SK-N-SH (cell line): Measurements from ENCODE around the gene EIF2B4. TPM values are rescaled to one million over a fixed set of nuclear protein-coding genes. Genes with fewer than 3 reads are reported as not detected.

Source experiments
- CTCF ChIA-PET: fragments of 300-600, 350-600 bp; formaldehyde crosslinking; extraction: SDS; loops from one replicate; lab custom pipeline; 2021; lab: Yijun Ruan, JAX
- POLR2A ChIA-PET: fragments of 350-600 bp; sonication (Branson Sonifier 250); formaldehyde crosslinking; extraction: SDS; loops from one replicate; lab custom pipeline; 2020; ENCODE audit warnings: antibody characterized with exemption, inconsistent platforms; lab: Yijun Ruan, JAX
- DNase-seq: peaks from one replicate; pipeline ENCODE4 v3.0.0; 2012
- H2AFZ ChIP-seq: fragments of 200-600 bp; sonication (generic); 2 replicates; pipeline ENCODE4 v1.8.1; 2016; ENCODE audit warnings: antibody characterized with exemption, mild to moderate bottlenecking, low read depth
- H3F3A ChIP-seq: fragments of 200-600 bp; sonication (generic); replicated peaks from 2 replicates; pipeline ENCODE3; 2016; ENCODE audit warnings: antibody characterized with exemption, mild to moderate bottlenecking; ENCODE audit not compliant: insufficient read depth
- H3K27ac ChIP-seq, 2 experiments: fragments of 200-500 bp in 1 of 2; fragments of 200-600 bp in 1 of 2; sonication (Bioruptor generic) in 1 of 2; sonication (generic), shearing (Covaris generic) in 1 of 2; 2 replicates each; pipeline versions ENCODE4 v1.5.1 to v1.6.1; 2014 to 2016; ENCODE audit warnings: low read depth in 2 of 2, inconsistent platforms in 1 of 2, low read length in 1 of 2, mild to moderate bottlenecking in 1 of 2, mixed read lengths in 1 of 2
- H3K27me3 ChIP-seq: fragments of 200-600 bp; sonication (generic), shearing (Covaris generic); 2 replicates; pipeline ENCODE4 v1.6.1; 2016; ENCODE audit warnings: mixed run types; ENCODE audit not compliant: insufficient read depth
- H3K36me3 ChIP-seq, 2 experiments: fragments of 200-500 bp in 1 of 2; fragments of 200-600 bp in 1 of 2; sonication (Bioruptor generic) in 1 of 2; sonication (generic) in 1 of 2; replicated peaks in 1 of 2; 2 replicates each; pipeline versions ENCODE3 to v1.5.1; 2014 to 2016; ENCODE audit warnings: low read length in 1 of 2, mild to moderate bottlenecking in 1 of 2; ENCODE audit not compliant: insufficient read depth in 2 of 2, control insufficient read depth in 1 of 2
- H3K4me1 ChIP-seq, 2 experiments: fragments of 200-500 bp in 1 of 2; fragments of 200-600 bp in 1 of 2; sonication (Bioruptor generic) in 1 of 2; sonication (generic), shearing (Covaris generic) in 1 of 2; 2 replicates each; pipeline versions ENCODE4 v1.5.1 to v1.6.1; 2014 to 2016; ENCODE audit warnings: low read depth in 1 of 2, low read length in 1 of 2, mixed run types in 1 of 2; ENCODE audit not compliant: insufficient read depth in 2 of 2, control insufficient read depth in 1 of 2
- H3K4me2 ChIP-seq: fragments of 200-600 bp; sonication (generic), shearing (Covaris generic); 2 replicates; pipeline ENCODE4 v1.6.1; 2017; ENCODE audit warnings: mixed run types
- H3K4me3 ChIP-seq, 2 experiments: fragments of 200-500 bp in 1 of 2; fragments of 200-600 bp in 1 of 2; sonication (Bioruptor generic) in 1 of 2; sonication (generic), shearing (Covaris generic) in 1 of 2; 2 replicates each; pipeline versions ENCODE4 v1.5.1 to v1.8.1; 2014 to 2016; ENCODE audit warnings: low read depth in 2 of 2, inconsistent platforms in 1 of 2, low read length in 1 of 2, mild to moderate bottlenecking in 1 of 2, mixed read lengths in 1 of 2, moderate library complexity in 1 of 2
- H3K79me2 ChIP-seq: fragments of 200-600 bp; sonication (generic); 2 replicates; pipeline ENCODE4 v1.8.1; 2017; ENCODE audit warnings: mild to moderate bottlenecking; ENCODE audit not compliant: insufficient read depth
- H3K9ac ChIP-seq: fragments of 200-600 bp; sonication (generic); 2 replicates; pipeline ENCODE4 v1.6.1; 2017; ENCODE audit warnings: mixed run types
- H3K9me2 ChIP-seq: fragments of 200-600 bp; sonication (generic); 2 replicates; pipeline ENCODE4 v1.6.1; 2017; ENCODE audit warnings: mixed run types
- H3K9me3 ChIP-seq: fragments of 200-600 bp; sonication (generic); 2 replicates; pipeline ENCODE4 v1.6.1; 2017; ENCODE audit warnings: mixed run types, mild to moderate bottlenecking, moderate library complexity
- H4K20me1 ChIP-seq: fragments of 200-600 bp; sonication (generic); 2 replicates; pipeline ENCODE4 v1.6.1; 2017; ENCODE audit warnings: mild to moderate bottlenecking, mixed run types; ENCODE audit not compliant: insufficient read depth
- EP300 ChIP-seq, 2 experiments: IDR thresholded peaks; 2 replicates each; pipeline versions ENCODE4 v1.4.0 to v1.6.1; 2012; ENCODE audit warnings: borderline replicate concordance in 1 of 2, low read depth in 1 of 2, low read length in 1 of 2
- FOXM1 ChIP-seq: IDR thresholded peaks from 2 replicates; pipeline ENCODE4 v1.4.0; 2012; ENCODE audit warnings: low read depth, mild to moderate bottlenecking
- MEF2A ChIP-seq: IDR thresholded peaks from 2 replicates; pipeline ENCODE4 v1.4.0; 2012; ENCODE audit warnings: low read depth, borderline replicate concordance
- NFIC ChIP-seq: IDR thresholded peaks from 2 replicates; pipeline ENCODE4 v1.4.0; 2012; ENCODE audit warnings: borderline replicate concordance
- NRF1 ChIP-seq: IDR thresholded peaks from 2 replicates; pipeline ENCODE4 v1.6.1; 2012; ENCODE audit warnings: low read depth, mild to moderate bottlenecking, low read length
- RAD21 ChIP-seq: IDR thresholded peaks from 2 replicates; pipeline ENCODE4 v1.6.1; 2012; ENCODE audit warnings: mild to moderate bottlenecking, low read length
- RCOR1 ChIP-seq: fragments of 150-350 bp; IDR thresholded peaks from 2 replicates; pipeline ENCODE4 v1.6.1; 2017; ENCODE audit warnings: antibody characterized with exemption, low read length
- SMC3 ChIP-seq: IDR thresholded peaks from 2 replicates; pipeline ENCODE4 v1.6.1; 2012; ENCODE audit warnings: low read depth, low read length, improper control_type of control experiment
- TEAD4 ChIP-seq: IDR thresholded peaks from 2 replicates; pipeline ENCODE4 v1.4.0; 2012; ENCODE audit warnings: mild to moderate bottlenecking, borderline replicate concordance; ENCODE audit not compliant: insufficient read depth
- WGBS: methylation state at CpG from one replicate; pipeline ENCODE4 v1.1.6; 2017; ENCODE audit warnings: low lambda C conversion rate; 5-methylcytosine and 5-hydroxymethylcytosine counted together
- polyA plus RNA-seq, 3 experiments: library from polyadenylated mRNA; depleted of rRNA; stranded (reverse); fragments of >200 nt; gene quantifications; 2 replicates each; pipeline ENCODE4 v1.2.3, GENCODE V29; 2012
- TF ChIP-seq, protein P1 (sequence below): fragments of 150-350 bp; IDR thresholded peaks from 2 replicates; pipeline ENCODE4 v1.6.1; 2016; ENCODE audit warnings: mild to moderate bottlenecking, low read depth, low read length

The EIF2B4 gene
- polyA plus RNA-seq, 1 of the 3 experiments (the other 2 are of a cell fraction): 51.7 TPM

- Histone ChIP-seq H2AFZ (no peak overlapping the region), H3K36me3 (peaks cover 0 to 32% of the 10 kb centered on the region in 2 experiments), H3K9ac (no peak overlapping the region), H3K79me2 (peaks cover 100% of the 10 kb centered on the region), H3K27me3 (no peaks in the 10 kb centered on the region), H3K4me2 (no peak overlapping the region), H3K27ac (no peak overlapping the region), H3K9me2 (no peaks in the 10 kb centered on the region), H3F3A (no peaks in the 10 kb centered on the region), H3K9me3 (no peaks in the 10 kb centered on the region), H3K4me1 (no peaks in the 10 kb centered on the region; a peak in 1 of 4 replicates), H4K20me1 (peaks cover 84% of the 10 kb centered on the region), H3K4me3 (no peak overlapping the region)
- TF ChIP-seq RAD21 (no peak), FOXM1 (no peak), NRF1 (no peak), EP300 (IDR thresholded peaks at IDR 0.05; ENCODE audit: borderline replicate concordance in 1 of 2, low read depth in 1 of 2, low read length in 1 of 2) (no peak), RCOR1 (no peak), NFIC (no peak), TEAD4 (no peak), SMC3 (no peak)
- DNase-seq: no peak
- WGBS: 94% methylated on average over 5 of the region's 5 CpGs
- CTCF ChIA-PET: interaction anchor here (1.6 kb wide), 1 partner anchor 10 kb away, joined by 3 read pairs; the partner anchor contains the start of gene PPM1G
- POLR2A ChIA-PET: interaction anchor here (0.7 kb wide), 1 partner anchor 199 kb away, joined by 4 read pairs; no protein-coding TSS in a partner anchor
Measured at GRCh38 chr2:27398962-27399361, 28.8 kb upstream of the EIF2B4 start.

- ChIA-PET POLR2A (no interaction called here), CTCF (interaction anchor here (1.7 to 1.8 kb wide), 2 partner anchors 13 to 37 kb away, joined by 4 to 6 read pairs; partner anchors contain the start of gene ZNF513)
- TF ChIP-seq, protein P1, sequence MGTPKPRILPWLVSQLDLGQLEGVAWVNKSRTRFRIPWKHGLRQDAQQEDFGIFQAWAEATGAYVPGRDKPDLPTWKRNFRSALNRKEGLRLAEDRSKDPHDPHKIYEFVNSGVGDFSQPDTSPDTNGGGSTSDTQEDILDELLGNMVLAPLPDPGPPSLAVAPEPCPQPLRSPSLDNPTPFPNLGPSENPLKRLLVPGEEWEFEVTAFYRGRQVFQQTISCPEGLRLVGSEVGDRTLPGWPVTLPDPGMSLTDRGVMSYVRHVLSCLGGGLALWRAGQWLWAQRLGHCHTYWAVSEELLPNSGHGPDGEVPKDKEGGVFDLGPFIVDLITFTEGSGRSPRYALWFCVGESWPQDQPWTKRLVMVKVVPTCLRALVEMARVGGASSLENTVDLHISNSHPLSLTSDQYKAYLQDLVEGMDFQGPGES: no peak
- no peak for TF ChIP-seq MEF2A
Measured at GRCh38 chr2:27393225-27393624, 23.1 kb upstream of the EIF2B4 start.

More at GRCh38 chr2:27393225-27393624, 23.1 kb upstream of the EIF2B4 start:
- Histone ChIP-seq H3K9ac (no peak overlapping the region), H3K4me2 (no peak overlapping the region), H3K4me3 (no peak overlapping the region), H4K20me1 (peaks cover 75% of the 10 kb centered on the region), H3K4me1 (no peaks in the 10 kb centered on the region), H3K9me2 (no peaks in the 10 kb centered on the region), H3F3A (peaks cover 13% of the 10 kb centered on the region), H3K27ac (no peak overlapping the region), H2AFZ (no peak overlapping the region), H3K79me2 (peaks cover 100% of the 10 kb centered on the region), H3K27me3 (no peaks in the 10 kb centered on the region), H3K9me3 (no peaks in the 10 kb centered on the region), H3K36me3 (peaks cover 2 to 9% of the 10 kb centered on the region in 2 experiments)
- DNase-seq: no peak
- 99% methylated on average over 33 of the region's 33 CpGs for WGBS
